H1 (cell line): ENCODE data around the gene AKR7A2. TPM values are rescaled to one million over a fixed set of nuclear protein-coding genes. Genes with fewer than 3 reads are reported as not detected.

ENCODE experiments used
- CTCF ChIA-PET: fragments of 300-600 bp; sonication (Branson Sonifier 250); formaldehyde crosslinking; loops from one replicate; lab custom pipeline; 2021; ENCODE audit not compliant: partially characterized antibody; lab: Charles Lee
- POLR2A ChIA-PET: fragments of 300-600 bp; sonication (Branson Sonifier 250); formaldehyde crosslinking; loops from one replicate; lab custom pipeline; 2021; ENCODE audit warnings: inconsistent platforms; ENCODE audit not compliant: partially characterized antibody; lab: Charles Lee
- DNase-seq, 2 experiments: peaks; one replicate each; pipeline versions ENCODE4 v3.0.0 to v3.0.0-alpha.2; 2010 to 2022; ENCODE audit warnings: low spot score in 2 of 2, low read depth in 1 of 2, mixed read lengths in 1 of 2
- FAIRE-seq: peaks from 2 replicates; lab custom pipeline; 2011; peaks lifted over from hg19 to GRCh38; lab: Jason Lieb, UNC
- H2AFZ ChIP-seq: 2 replicates; pipeline ENCODE4 v1.8.1; 2012; ENCODE audit warnings: low read length, inconsistent platforms
- H2AK5ac ChIP-seq: 2 replicates; pipeline ENCODE4 v1.6.1; 2013; ENCODE audit warnings: low read depth, low read length
- H2BK120ac ChIP-seq: replicated peaks from 2 replicates; pipeline ENCODE3; 2013; ENCODE audit warnings: low read depth, low read length, inconsistent platforms
- H2BK12ac ChIP-seq: 2 replicates; pipeline ENCODE4 v1.6.1; 2013; ENCODE audit warnings: low read depth, low read length
- H2BK15ac ChIP-seq: 2 replicates; pipeline ENCODE4 v1.6.1; 2013; ENCODE audit warnings: low read length
- H2BK20ac ChIP-seq: 2 replicates; pipeline ENCODE4 v1.6.1; 2013; ENCODE audit warnings: low read length
- H2BK5ac ChIP-seq: 2 replicates; pipeline ENCODE4 v1.6.1; 2013; ENCODE audit warnings: low read depth, low read length
- H3K14ac ChIP-seq: 2 replicates; pipeline ENCODE4 v1.6.1; 2013; ENCODE audit warnings: inconsistent platforms; ENCODE audit not compliant: insufficient read length
- H3K18ac ChIP-seq: 2 replicates; pipeline ENCODE4 v1.6.1; 2013; ENCODE audit warnings: low read length; ENCODE audit errors: extremely low read depth
- H3K23ac ChIP-seq: 2 replicates; pipeline ENCODE4 v1.6.1; 2013; ENCODE audit warnings: inconsistent platforms; ENCODE audit not compliant: insufficient read length
- H3K23me2 ChIP-seq: 2 replicates; pipeline ENCODE4 v1.6.1; 2013; ENCODE audit warnings: low read depth, low read length
- H3K27ac ChIP-seq: 2 replicates; pipeline ENCODE4 v1.6.1; 2011; ENCODE audit warnings: low read depth, low read length, inconsistent platforms
- H3K27me3 ChIP-seq, 4 experiments: replicated peaks in 1 of 4; 1 replicate in 1 of 4; 2 replicates in 3 of 4; pipeline versions ENCODE4 v1.6.1 to v1.8.1; 2011 to 2013; ENCODE audit warnings: low read length in 3 of 4, mild to moderate bottlenecking in 3 of 4, inconsistent platforms in 2 of 4, mixed read lengths in 2 of 4, moderate library complexity in 1 of 4; ENCODE audit not compliant: control insufficient read depth in 3 of 4, insufficient read depth in 3 of 4; ENCODE audit errors: extremely low read depth in 1 of 4
- H3K36me3 ChIP-seq, 4 experiments: 2 replicates each; pipeline versions ENCODE4 v1.6.1 to v1.8.1; 2011 to 2013; ENCODE audit warnings: mild to moderate bottlenecking in 4 of 4, low read length in 3 of 4, moderate library complexity in 2 of 4, control low read depth in 1 of 4, inconsistent platforms in 1 of 4; ENCODE audit not compliant: insufficient read depth in 4 of 4, control insufficient read depth in 2 of 4
- H3K4ac ChIP-seq: replicated peaks from 2 replicates; pipeline ENCODE3; 2013; ENCODE audit warnings: low read length, low read depth, mixed read lengths, inconsistent platforms; ENCODE audit not compliant: insufficient read length
- H3K4me1 ChIP-seq, 4 experiments: replicated peaks in 1 of 4; 1 replicate in 1 of 4; 2 replicates in 3 of 4; pipeline versions ENCODE4 v1.6.1 to v1.8.1; 2011 to 2013; ENCODE audit warnings: low read length in 3 of 4, inconsistent platforms in 2 of 4, mixed read lengths in 1 of 4; ENCODE audit not compliant: insufficient read depth in 4 of 4, control insufficient read depth in 3 of 4
- H3K4me2 ChIP-seq, 2 experiments: 2 replicates each; pipeline versions ENCODE4 v1.6.1 to v1.8.1; 2011 to 2013; ENCODE audit warnings: low read depth in 2 of 2, low read length in 2 of 2, control low read depth in 1 of 2, inconsistent platforms in 1 of 2, mild to moderate bottlenecking in 1 of 2; ENCODE audit not compliant: insufficient read depth in 1 of 2
- H3K4me3 ChIP-seq, 4 experiments: fragments of 200-600, 300-600 bp in 1 of 4; sonication (generic), shearing (Covaris generic), sonication (Bioruptor Twin) in 1 of 4; 2 replicates each; pipeline versions ENCODE4 v1.5.1 to v1.8.1; 2011 to 2016; ENCODE audit warnings: low read length in 4 of 4, low read depth in 3 of 4, control low read depth in 2 of 4, inconsistent platforms in 2 of 4, mild to moderate bottlenecking in 2 of 4, mixed read lengths in 1 of 4, moderate library complexity in 1 of 4; ENCODE audit not compliant: insufficient read depth in 2 of 4; ENCODE audit errors: extremely low read depth in 1 of 4
- H3K56ac ChIP-seq: replicated peaks from 2 replicates; pipeline ENCODE3; 2013; ENCODE audit warnings: low read depth, mild to moderate bottlenecking, mixed read lengths, low read length, inconsistent platforms; ENCODE audit not compliant: insufficient read length
- H3K79me1 ChIP-seq: 2 replicates; pipeline ENCODE4 v1.6.1; 2013; ENCODE audit warnings: low read depth, low read length, control low read depth
- H3K79me2 ChIP-seq, 2 experiments: 2 replicates each; pipeline versions ENCODE4 v1.6.1 to v1.8.1; 2012 to 2013; ENCODE audit warnings: low read length in 2 of 2, mild to moderate bottlenecking in 2 of 2, inconsistent platforms in 1 of 2; ENCODE audit not compliant: insufficient read depth in 2 of 2, control insufficient read depth in 1 of 2
- H3K9ac ChIP-seq, 4 experiments: replicated peaks in 1 of 4; 1 replicate in 1 of 4; 2 replicates in 3 of 4; pipeline versions ENCODE4 v1.6.1 to v1.8.1; 2011 to 2013; ENCODE audit warnings: low read depth in 3 of 4, low read length in 3 of 4, control low read depth in 2 of 4, mild to moderate bottlenecking in 2 of 4, moderate library complexity in 2 of 4, inconsistent platforms in 1 of 4; ENCODE audit errors: extremely low read depth in 1 of 4
- H3K9me3 ChIP-seq, 2 experiments: 2 replicates each; pipeline versions ENCODE4 v1.6.1 to v1.8.1; 2012 to 2013; ENCODE audit warnings: mild to moderate bottlenecking in 2 of 2, moderate library complexity in 2 of 2, control low read depth in 1 of 2, inconsistent platforms in 1 of 2, low read depth in 1 of 2, low read length in 1 of 2, mixed read lengths in 1 of 2; ENCODE audit not compliant: insufficient read depth in 2 of 2
- H4K20me1 ChIP-seq, 2 experiments: replicated peaks in 1 of 2; 2 replicates each; pipeline versions ENCODE3 to v1.8.1; 2011 to 2013; ENCODE audit warnings: inconsistent platforms in 2 of 2, low read length in 2 of 2, mild to moderate bottlenecking in 1 of 2; ENCODE audit not compliant: insufficient read depth in 2 of 2, control insufficient read depth in 1 of 2
- H4K5ac ChIP-seq: 2 replicates; pipeline ENCODE4 v1.6.1; 2013; ENCODE audit warnings: low read length, low read depth, mixed read lengths, inconsistent platforms; ENCODE audit not compliant: insufficient read length
- H4K8ac ChIP-seq: 2 replicates; pipeline ENCODE4 v1.8.0; 2013; ENCODE audit warnings: mild to moderate bottlenecking, moderate library complexity, low read length, inconsistent platforms; ENCODE audit not compliant: insufficient read depth; ENCODE audit errors: extremely low read depth
- H4K91ac ChIP-seq: replicated peaks from 2 replicates; pipeline ENCODE3; 2013; ENCODE audit warnings: low read length, mixed read lengths, inconsistent platforms; ENCODE audit not compliant: insufficient read length
- FOSL1 ChIP-seq: IDR thresholded peaks from 2 replicates; pipeline ENCODE4 v1.6.1; 2011; ENCODE audit warnings: mild to moderate bottlenecking, low read depth, low read length, moderate library complexity; ENCODE audit not compliant: insufficient read depth
- GABPA ChIP-seq: IDR thresholded peaks from 2 replicates; pipeline ENCODE4 v1.6.1; 2011; ENCODE audit warnings: mild to moderate bottlenecking, low read length, moderate library complexity, borderline replicate concordance; ENCODE audit not compliant: insufficient read depth
- GTF2F1 ChIP-seq: IDR thresholded peaks from 2 replicates; pipeline ENCODE4 v1.6.1; 2012; ENCODE audit warnings: low read depth, low read length, improper control_type of control experiment, borderline replicate concordance
- JUND ChIP-seq: IDR thresholded peaks from 2 replicates; pipeline ENCODE4 v1.6.1; 2011; ENCODE audit warnings: mild to moderate bottlenecking, improper control_type of control experiment, low read length
- NANOG ChIP-seq: IDR thresholded peaks from 2 replicates; pipeline ENCODE4 v1.6.1; 2011; ENCODE audit warnings: low read length, low read depth, mild to moderate bottlenecking, inconsistent platforms; ENCODE audit not compliant: insufficient read depth, poor library complexity, severe bottlenecking
- RBBP5 ChIP-seq: IDR thresholded peaks from 2 replicates; pipeline ENCODE4 v1.7.1; 2012; ENCODE audit warnings: low read depth, mild to moderate bottlenecking, inconsistent platforms, low read length, moderate library complexity, borderline replicate concordance
- RXRA ChIP-seq: IDR thresholded peaks from 2 replicates; pipeline ENCODE4 v1.6.1; 2011; ENCODE audit warnings: low read depth, mild to moderate bottlenecking, low read length, moderate library complexity; ENCODE audit not compliant: insufficient read depth
- SAP30 ChIP-seq: fragments of 300-600 bp; sonication (generic); IDR thresholded peaks from 2 replicates; pipeline ENCODE4 v1.7.1; 2012; ENCODE audit warnings: low read length, moderate library complexity, mild to moderate bottlenecking, inconsistent platforms; ENCODE audit not compliant: insufficient read depth, insufficient replicate concordance
- TAF1 ChIP-seq: IDR thresholded peaks from 2 replicates; pipeline ENCODE4 v1.6.1; 2011; ENCODE audit warnings: mild to moderate bottlenecking, low read depth, low read length
- TCF12 ChIP-seq: IDR thresholded peaks from 2 replicates; pipeline ENCODE4 v1.6.1; 2011; ENCODE audit warnings: low read depth, mild to moderate bottlenecking, low read length
- WGBS, 2 experiments: shearing (Covaris generic) in 1 of 2; methylation state at CpG; one replicate each; pipeline versions ENCODE4 v1.1.6 to v1.1.7; 2013 to 2015; ENCODE audit warnings: low lambda C conversion rate in 2 of 2, mixed read lengths in 2 of 2, inconsistent platforms in 1 of 2, low coverage in 1 of 2, missing lambda C conversion rate in 1 of 2; ENCODE audit not compliant: insufficient replicate concordance in 2 of 2, insufficient coverage in 1 of 2, insufficient read length in 1 of 2; ENCODE audit errors: extremely low coverage in 1 of 2, missing lambda C conversion rate in 1 of 2; 5-methylcytosine and 5-hydroxymethylcytosine counted together
- polyA plus RNA-seq, 7 experiments: library from polyadenylated mRNA; depleted of rRNA in 3 of 7; stranded (reverse) in 5 of 7; unstranded in 2 of 7; fragments of >200 nt in 5 of 7; fragments of 200-250 nt in 2 of 7; gene quantifications; 1 replicate in 5 of 7; 2 replicates in 1 of 7; 4 replicates in 1 of 7; pipeline versions ENCODE4 v1.2.1 to v1.2.3, GENCODE V29; 2011 to 2013; ENCODE audit warnings: missing spikeins in 2 of 7, mixed read lengths in 2 of 7
- total RNA-seq: library from RNA; stranded (reverse); fragmentation: NEBNext Ultra II Directional; extraction: Animal tissue kit (Norgen Biotek cat#: 25700); gene quantifications from 2 replicates; pipeline ENCODE4 v1.2.1, GENCODE V29; 2021
- TF ChIP-seq, protein P1 (sequence below), 3 experiments: IDR thresholded peaks; 1 replicate in 2 of 3; 2 replicates in 1 of 3; pipeline versions ENCODE4 v1.5.1 to v1.6.1; 2011; ENCODE audit warnings: low read length in 3 of 3, mild to moderate bottlenecking in 3 of 3, inconsistent platforms in 2 of 3, low read depth in 1 of 3, moderate library complexity in 1 of 3; ENCODE audit not compliant: insufficient read depth in 1 of 3; ENCODE audit errors: control extremely low read depth in 1 of 3

The AKR7A2 gene
- total and polyA plus RNA-seq, 2 of the 8 experiments (the other 6 are each of a cell fraction or from before 2014, with no cell fraction given) = 32.0 to 48.3 TPM

DNA sequence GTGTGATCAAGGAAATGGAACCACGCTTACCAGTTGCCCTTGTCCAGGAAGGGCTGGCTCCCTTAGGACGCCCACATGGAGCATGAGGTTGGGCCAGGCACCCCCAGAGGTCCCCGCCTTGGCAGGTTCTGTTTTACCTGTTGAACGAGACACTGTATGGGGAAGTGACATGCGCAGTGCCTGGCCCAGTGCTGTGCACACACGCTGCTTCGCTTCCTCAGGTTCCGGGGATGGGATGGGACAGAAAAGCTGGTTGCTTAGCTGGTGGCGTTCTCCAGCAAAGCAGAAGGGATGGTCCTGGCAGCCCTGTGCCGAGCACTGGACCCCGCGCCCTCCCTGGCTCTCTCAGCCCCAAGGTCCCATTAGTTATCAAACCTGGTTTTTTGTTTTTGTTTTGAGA is 20.9 kb upstream of the AKR7A2 start:
- Histone ChIP-seq H3K4me1 (peaks cover 0 to 2% (median 0%) of the 10 kb centered on the region in 4 experiments; a peak in 1 of 7 replicates), H2AK5ac (no peak overlapping the region), H3K14ac (no peak overlapping the region), H2BK20ac (no peak overlapping the region), H3K18ac (no peak overlapping the region), H3K56ac (no peak overlapping the region), H3K36me3 (peaks cover 0 to 3% (median under 1%) of the 10 kb centered on the region in 4 experiments; a peak in 2 of 8 replicates), H3K23ac (no peak overlapping the region), H2BK120ac (no peak overlapping the region), H3K79me2 (no peaks in the 10 kb centered on the region), H4K8ac (no peak overlapping the region), H4K20me1 (peaks cover 0 to 3% of the 10 kb centered on the region in 2 experiments), H4K91ac (no peak overlapping the region), H2BK12ac (no peak overlapping the region), H4K5ac (no peak overlapping the region), H3K9me3 (no peaks in the 10 kb centered on the region), H2BK15ac (no peak overlapping the region), H3K4me2 (no peak overlapping the region), H3K27ac (no peak overlapping the region), H2BK5ac (no peak overlapping the region), H3K23me2 (no peaks in the 10 kb centered on the region), H3K4me3 (no peak overlapping the region), H3K27me3 (no peaks in the 10 kb centered on the region), H3K9ac (no peak overlapping the region), H2AFZ (no peak overlapping the region), H3K4ac (no peak overlapping the region), H3K79me1 (no peaks in the 10 kb centered on the region; the same call in 1 of the 2 replicates)
- ChIA-PET POLR2A (interaction anchor here (13.3 kb wide), 1 partner anchor 16 kb away, joined by 143 read pairs; the partner anchor contains the start of genes AKR7A2 and SLC66A1), CTCF (interaction anchor here (0.8 to 1.5 kb wide), 5 partner anchors 8 to 249 kb away, joined by 3 read pairs; no protein-coding TSS in a partner anchor)
- DNase-seq = no peak
- 93% methylated on average over 12 of the region's 12 CpGs; no CpG with 5 or more reads in 1 of the 2 experiments for WGBS, 2 experiments
- no peak for FAIRE-seq
- TF ChIP-seq NANOG = no peak
- TF ChIP-seq RXRA = no peak
- no peak for TF ChIP-seq TAF1
- no peak for TF ChIP-seq JUND
- TF ChIP-seq RBBP5 = no peak
- no peak for TF ChIP-seq FOSL1
- TF ChIP-seq, protein P1, sequence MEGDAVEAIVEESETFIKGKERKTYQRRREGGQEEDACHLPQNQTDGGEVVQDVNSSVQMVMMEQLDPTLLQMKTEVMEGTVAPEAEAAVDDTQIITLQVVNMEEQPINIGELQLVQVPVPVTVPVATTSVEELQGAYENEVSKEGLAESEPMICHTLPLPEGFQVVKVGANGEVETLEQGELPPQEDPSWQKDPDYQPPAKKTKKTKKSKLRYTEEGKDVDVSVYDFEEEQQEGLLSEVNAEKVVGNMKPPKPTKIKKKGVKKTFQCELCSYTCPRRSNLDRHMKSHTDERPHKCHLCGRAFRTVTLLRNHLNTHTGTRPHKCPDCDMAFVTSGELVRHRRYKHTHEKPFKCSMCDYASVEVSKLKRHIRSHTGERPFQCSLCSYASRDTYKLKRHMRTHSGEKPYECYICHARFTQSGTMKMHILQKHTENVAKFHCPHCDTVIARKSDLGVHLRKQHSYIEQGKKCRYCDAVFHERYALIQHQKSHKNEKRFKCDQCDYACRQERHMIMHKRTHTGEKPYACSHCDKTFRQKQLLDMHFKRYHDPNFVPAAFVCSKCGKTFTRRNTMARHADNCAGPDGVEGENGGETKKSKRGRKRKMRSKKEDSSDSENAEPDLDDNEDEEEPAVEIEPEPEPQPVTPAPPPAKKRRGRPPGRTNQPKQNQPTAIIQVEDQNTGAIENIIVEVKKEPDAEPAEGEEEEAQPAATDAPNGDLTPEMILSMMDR (IDR thresholded peaks at IDR 0.05; ENCODE audit: control extremely low read depth in 1 of 3, insufficient read depth in 1 of 3, low read depth in 1 of 3, low read length in 3 of 3) = no peak
- no peak for TF ChIP-seq TCF12
- no peak for TF ChIP-seq GABPA
- TF ChIP-seq GTF2F1 = no peak
- no peak for TF ChIP-seq SAP30
